Measurements from ENCODE around the gene POLDIP2. TPM values are rescaled to one million over a fixed set of nuclear protein-coding genes. Genes with fewer than 3 reads are reported as not detected.
A peak's percentile ranks its signal among the peaks of the same experiment; 100 is the strongest.

POLDIP2 gene
- total RNA-seq, 2 donors from 2014 or later = 50.8 to 54.4 TPM

- Histone ChIP-seq H3K9me3 (no peaks in the 10 kb centered on the region), H3K27ac (peak overlapping the region; percentile 55 to 95 (median 70)), H3K36me3 (replicated peaks in 1 of 2; ENCODE audit: insufficient read depth in 1 of 2, low read depth in 2 of 2) (peaks cover 4 to 9% of the 10 kb centered on the region in 2 donors), H3K4me3 (no peak overlapping the region), H3K4me1 (peaks cover 68% of the 10 kb centered on the region), H3K27me3 (no peaks in the 10 kb centered on the region)
- DNase-seq = no peak
- 20 to 39% methylated on average over 3 of the region's 3 CpGs for WGBS, 2 donors
- no peak for TF ChIP-seq POLR2A (IDR thresholded peaks at IDR 0.05)
- no peak for TF ChIP-seq CTCF (IDR thresholded peaks at IDR 0.05)
- ATAC-seq = no peak
- intact Hi-C loops (cut with DNase I) = no loop called here
Measured at GRCh38 chr17:28324781-28325180, 32.5 kb downstream of the POLDIP2 start.

DNA sequence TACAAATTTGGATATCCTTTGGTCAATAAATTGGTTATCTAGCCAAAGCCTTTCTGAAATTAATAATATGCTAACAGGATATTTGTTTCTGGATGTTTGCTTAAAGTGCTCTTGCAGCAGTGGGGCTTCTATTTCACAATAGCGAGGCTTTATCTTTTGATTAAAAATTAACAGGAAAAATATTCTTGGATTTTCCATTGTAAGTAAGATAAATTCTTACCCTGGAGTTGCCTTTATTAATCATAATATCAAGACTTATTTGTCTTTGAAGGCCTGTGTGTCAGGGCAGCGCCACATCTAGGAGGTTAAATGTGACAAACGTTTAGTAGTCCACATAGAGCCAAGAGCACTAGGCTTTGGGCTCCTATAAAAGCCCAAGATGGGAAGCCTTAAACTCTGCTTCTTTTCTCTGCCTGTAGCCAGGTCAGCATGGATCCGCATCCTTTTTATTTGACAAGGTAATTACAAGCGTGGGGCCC, 33.0 kb downstream of the POLDIP2 start:
- intact Hi-C loops (cut with DNase I) = no loop called here
- TF ChIP-seq POLR2A (IDR thresholded peaks at IDR 0.05) = no peak
- no peak for TF ChIP-seq CTCF (IDR thresholded peaks at IDR 0.05)
- Histone ChIP-seq H3K9me3 (no peaks in the 10 kb centered on the region), H3K27me3 (no peaks in the 10 kb centered on the region), H3K27ac (peak overlapping the region; percentile 55 to 95 (median 70)), H3K4me3 (no peak overlapping the region), H3K36me3 (replicated peaks in 1 of 2; ENCODE audit: insufficient read depth in 1 of 2, low read depth in 2 of 2) (peaks cover 4 to 9% of the 10 kb centered on the region in 2 donors), H3K4me1 (peaks cover 73% of the 10 kb centered on the region)
- WGBS, 2 donors = 14 to 15% methylated on average over 5 of the region's 5 CpGs
- DNase-seq (peak in 3 of 4 donors; percentile 47 to 60 (median 50)), ATAC-seq (peak; percentile 73)

- H3K4me3 ChIP-seq = peak overlapping the region; percentile 12 to 14
- intact Hi-C loops (cut with DNase I) = no loop called here
- peak overlapping the region; percentile 89 to 95 (median 89) for H3K27ac ChIP-seq
- TF ChIP-seq POLR2A (IDR thresholded peaks at IDR 0.05) = no peak
- no peak for TF ChIP-seq CTCF (IDR thresholded peaks at IDR 0.05)
- H3K27me3 ChIP-seq = no peaks in the 10 kb centered on the region
- 32% methylated on average over 8 of the region's 8 CpGs for WGBS, 2 donors
- no peaks in the 10 kb centered on the region for H3K36me3 ChIP-seq (replicated peaks in 1 of 2; ENCODE audit: insufficient read depth in 1 of 2, low read depth in 2 of 2)
- H3K9me3 ChIP-seq = no peaks in the 10 kb centered on the region
- peaks cover 81% of the 10 kb centered on the region for H3K4me1 ChIP-seq
- DNase-seq (no peak), ATAC-seq (no peak)
Measured at GRCh38 chr17:28320215-28321061, 36.9 kb downstream of the POLDIP2 start.

DNA sequence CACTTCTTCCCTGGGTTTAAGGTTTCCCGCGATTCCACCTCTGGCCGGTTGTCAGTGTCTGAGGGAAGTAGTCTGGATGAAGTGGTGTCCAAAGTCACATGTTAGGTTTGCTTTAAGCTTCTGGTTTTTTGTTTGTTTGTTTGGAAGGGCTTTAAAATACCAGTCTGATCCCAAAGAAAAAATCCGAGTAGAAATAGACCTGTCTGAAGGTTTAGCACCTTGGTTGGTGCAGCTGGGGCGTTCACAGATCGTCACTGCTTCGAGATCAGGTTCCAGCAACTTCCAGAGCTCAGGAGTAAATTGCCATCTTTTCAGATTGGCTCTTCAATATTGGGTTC, 37.8 kb downstream of the POLDIP2 start:
- Histone ChIP-seq H3K9me3 (no peaks in the 10 kb centered on the region), H3K27me3 (no peaks in the 10 kb centered on the region), H3K4me1 (peaks cover 72% of the 10 kb centered on the region), H3K27ac (peak overlapping the region; percentile 89 to 95 (median 89)), H3K4me3 (peak overlapping the region; percentile 12 to 14), H3K36me3 (replicated peaks in 1 of 2; ENCODE audit: insufficient read depth in 1 of 2, low read depth in 2 of 2) (no peaks in the 10 kb centered on the region)
- ATAC-seq = no peak
- intact Hi-C loops (cut with DNase I) = no loop called here
- 2 to 3% methylated on average over 7 of the region's 7 CpGs for WGBS, 2 donors
- DNase-seq = peak in 1 of 4 donors; percentile 53
- TF ChIP-seq CTCF (IDR thresholded peaks at IDR 0.05) (no peak), POLR2A (IDR thresholded peaks at IDR 0.05) (no peak)
